OCI-LY7 (cell line): ENCODE data around the gene CCDC88B. TPM values are rescaled to one million over a fixed set of nuclear protein-coding genes. Genes with fewer than 3 reads are reported as not detected.
A peak's percentile ranks its signal among the peaks of the same experiment; 100 is the strongest.

Experiments
- BruUV-seq: library from RNA; stranded (reverse); fragments of 400-500 nt; replicated peaks from 2 replicates; lab custom pipeline; 2021; lab: Mats Ljungman, UMichigan
- CTCF ChIA-PET: fragments of 300-600 bp; sonication (Branson Sonifier 250); formaldehyde crosslinking; loops from one replicate; lab custom pipeline; 2022; ENCODE audit warnings: antibody characterized with exemption; ENCODE audit not compliant: unreplicated experiment; lab: Charles Lee
- POLR2A ChIA-PET: fragments of 300-600 bp; sonication (Branson Sonifier 250); formaldehyde crosslinking; loops from one replicate; lab custom pipeline; 2022; ENCODE audit warnings: antibody characterized with exemption; lab: Charles Lee
- DNase-seq: peaks from one replicate; pipeline ENCODE4 v3.0.0-alpha.2; 2015; ENCODE audit warnings: low spot score
- H2AFZ ChIP-seq: fragments of 200-600 bp; sonication (generic), shearing (Covaris generic); 2 replicates; pipeline ENCODE4 v1.6.1; 2014; ENCODE audit warnings: mild to moderate bottlenecking, antibody characterized with exemption, low read length, moderate library complexity
- H3K27ac ChIP-seq: fragments of 200-600 bp; sonication (generic); 2 replicates; pipeline ENCODE4 v1.5.1; 2014; ENCODE audit warnings: mixed run types, low read depth, mild to moderate bottlenecking, moderate library complexity, low read length, inconsistent platforms; ENCODE audit not compliant: poor library complexity, severe bottlenecking
- H3K36me3 ChIP-seq: fragments of 200-600 bp; sonication (generic); 2 replicates; pipeline ENCODE4 v1.6.1; 2014; ENCODE audit warnings: mild to moderate bottlenecking, antibody characterized with exemption, low read length, moderate library complexity, mixed read lengths; ENCODE audit not compliant: insufficient read depth
- H3K4me1 ChIP-seq: fragments of 200-600 bp; sonication (generic); 2 replicates; pipeline ENCODE4 v1.5.1; 2014; ENCODE audit warnings: mild to moderate bottlenecking, low read length; ENCODE audit not compliant: insufficient read depth, poor library complexity, severe bottlenecking
- H3K4me2 ChIP-seq: fragments of 200-600 bp; sonication (generic); 2 replicates; pipeline ENCODE4 v1.6.1; 2014; ENCODE audit warnings: mild to moderate bottlenecking, low read length
- H3K4me3 ChIP-seq: fragments of 200-600 bp; sonication (generic); 2 replicates; pipeline ENCODE4 v1.5.1; 2014; ENCODE audit warnings: mild to moderate bottlenecking, low read depth, low read length; ENCODE audit not compliant: poor library complexity, severe bottlenecking
- H3K79me2 ChIP-seq: fragments of 200-600 bp; sonication (generic); 2 replicates; pipeline ENCODE4 v1.6.1; 2016; ENCODE audit warnings: low read depth, mild to moderate bottlenecking, low read length, moderate library complexity, mixed read lengths; ENCODE audit not compliant: insufficient read depth
- H3K9me2 ChIP-seq: fragments of 200-600 bp; sonication (generic); 2 replicates; pipeline ENCODE4 v1.6.1; 2016; ENCODE audit warnings: mild to moderate bottlenecking, low read length, mixed read lengths; ENCODE audit not compliant: insufficient read depth
- H3K9me3 ChIP-seq: fragments of 200-600 bp; sonication (generic); 2 replicates; pipeline ENCODE4 v1.6.1; 2014; ENCODE audit warnings: mild to moderate bottlenecking, mixed run types, low read length, mixed read lengths
- H4K20me1 ChIP-seq: fragments of 200-600 bp; sonication (generic); 2 replicates; pipeline ENCODE4 v1.6.1; 2014; ENCODE audit warnings: mild to moderate bottlenecking, antibody characterized with exemption, low read length, moderate library complexity, mixed read lengths; ENCODE audit not compliant: insufficient read depth
- CTCF ChIP-seq: fragments of 200-600 bp; sonication (generic); conservative IDR thresholded peaks from 2 replicates; pipeline ENCODE4 v1.5.1; 2014; ENCODE audit warnings: mild to moderate bottlenecking, antibody characterized with exemption, low read length, moderate library complexity, mixed read lengths
- EZH2phosphoT487 ChIP-seq: fragments of 200-600 bp; sonication (generic); IDR thresholded peaks from 2 replicates; pipeline ENCODE4 v1.6.1; 2018; ENCODE audit warnings: low read depth, borderline replicate concordance, mild to moderate bottlenecking, mixed run types, antibody characterized with exemption, low read length, moderate library complexity, mixed read lengths
- intact Hi-C: fragments of 100-400 bp; cut with micrococcal nuclease; formaldehyde crosslinking; loops from one replicate; pipeline ENCODE4 v1.10.0; 2022; ENCODE audit not compliant: unreplicated experiment
- total RNA-seq, 2 experiments: library from RNA; depleted of rRNA in 1 of 2; stranded (reverse); fragments of >200 nt in 1 of 2; shearing (Covaris generic) in 1 of 2; gene quantifications; 2 replicates each; pipeline ENCODE4 v1.2.3, GENCODE V29; 2014 to 2022

CCDC88B gene
- total RNA-seq, 2 experiments from 2014 or later = 40.7 to 67.2 TPM

- H3K9me3 ChIP-seq = no peaks in the 10 kb centered on the region
- H4K20me1 ChIP-seq = no peaks in the 10 kb centered on the region
- peak overlapping the region; percentile 81 for H3K4me3 ChIP-seq
- H2AFZ ChIP-seq = no peak overlapping the region
- POLR2A ChIA-PET = interaction anchor here (0.7 to 2.5 kb wide), 4 partner anchors 14 to 472 kb away, joined by 3 to 11 read pairs (median 3); partner anchors contain the start of genes PRDX5 and TRMT112
- peak overlapping the region; percentile 96 for H3K27ac ChIP-seq
- CTCF ChIA-PET = interaction anchor here (0.5 to 1.9 kb wide), 6 partner anchors 14 to 99 kb away, joined by 3 to 14 read pairs (median 3); partner anchors contain the start of genes FERMT3, FKBP2, PRDX5 and TRMT112
- intact Hi-C loops = loop anchor here (1.0 to 10.0 kb wide), 6 partner anchors 19 to 329 kb away; partner anchors contain the start of genes COX8A, FKBP2, GPR137 and STIP1
- no TSS peak for BruUV-seq
- peak overlapping the region; percentile 95 for H3K4me2 ChIP-seq
- peaks cover 32% of the 10 kb centered on the region for H3K4me1 ChIP-seq
- TF ChIP-seq EZH2phosphoT487 = no peak
- TF ChIP-seq CTCF = no peak
- H3K9me2 ChIP-seq = no peaks in the 10 kb centered on the region
- H3K36me3 ChIP-seq = peaks cover 18% of the 10 kb centered on the region
- H3K79me2 ChIP-seq = peaks cover 21% of the 10 kb centered on the region
- no peak for DNase-seq
These were observed 36.0 kb upstream of the CCDC88B start for GRCh38 chr11:64304032-64304315.

DNA sequence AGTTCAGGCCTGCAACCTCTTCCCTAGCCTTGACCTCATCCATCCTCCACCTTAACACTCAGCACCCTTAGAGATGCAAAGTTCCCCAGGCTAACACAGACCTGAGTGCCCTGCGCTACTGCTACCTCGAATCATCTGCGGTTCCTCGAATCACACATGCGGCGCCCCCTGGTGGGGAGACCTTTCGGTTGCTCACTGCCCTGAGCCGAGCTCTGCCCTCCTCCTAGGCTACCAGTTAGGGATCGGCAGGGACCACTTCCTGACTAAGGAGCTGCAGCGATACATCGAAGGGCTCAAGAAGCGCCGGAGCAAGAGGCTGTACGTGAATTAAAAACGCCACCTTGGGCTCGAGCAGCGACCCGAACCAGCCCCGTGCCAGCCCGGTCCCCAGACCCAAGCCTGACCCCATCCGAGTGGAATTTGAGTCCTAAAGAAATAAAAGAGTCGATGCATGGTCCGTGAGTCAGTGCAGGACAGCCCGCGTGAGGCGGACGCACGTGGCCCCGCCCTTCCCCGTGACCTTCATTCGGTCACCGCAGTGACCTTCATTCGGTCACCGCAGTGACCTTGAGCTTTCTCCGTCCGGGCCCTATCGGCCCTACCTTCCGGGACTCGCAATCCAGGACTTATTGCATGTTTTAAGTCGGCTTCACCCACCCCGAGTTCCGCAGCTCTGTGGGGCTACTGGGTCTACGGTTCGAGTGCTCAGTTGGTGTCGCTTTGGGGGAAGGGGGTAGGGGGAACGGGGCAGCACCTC is 35.5 kb upstream of the CCDC88B start:
- peak overlapping the region; percentile 81 for H3K4me3 ChIP-seq
- peaks cover 21% of the 10 kb centered on the region for H3K36me3 ChIP-seq
- no peaks in the 10 kb centered on the region for H4K20me1 ChIP-seq
- TSS peak; percentile 98 for BruUV-seq
- peak; percentile 95 for DNase-seq
- POLR2A ChIA-PET = interaction anchor here (0.5 to 2.5 kb wide), 5 partner anchors 13 to 472 kb away, joined by 3 to 11 read pairs (median 3); partner anchors contain the start of genes PRDX5 and TRMT112
- H3K4me2 ChIP-seq = peak overlapping the region; percentile 95
- peaks cover 32% of the 10 kb centered on the region for H3K4me1 ChIP-seq
- intact Hi-C loops = loop anchor here (1.0 to 10.0 kb wide), 8 partner anchors 13 to 330 kb away; partner anchors contain the start of genes CCDC88B, COX8A, FKBP2 and GPR137
- TF ChIP-seq EZH2phosphoT487 (no peak), CTCF (peak; percentile 98)
- CTCF ChIA-PET = interaction anchor here (0.5 to 2.1 kb wide), 11 partner anchors 11 to 418 kb away, joined by 3 to 14 read pairs (median 3); partner anchors contain the start of genes FERMT3, FKBP2, PRDX5 and TRMT112
- H3K27ac ChIP-seq = peak overlapping the region; percentile 96
- peaks cover 24% of the 10 kb centered on the region for H3K79me2 ChIP-seq
- peak overlapping the region; percentile 57; the same call in 1 of the 2 replicates for H2AFZ ChIP-seq
- H3K9me2 ChIP-seq = no peaks in the 10 kb centered on the region
- no peaks in the 10 kb centered on the region for H3K9me3 ChIP-seq
